Dedifferentiated amniotic fluid mesenchymal stem cell (primary cell): ENCODE results near the gene MGST2.
A peak's percentile ranks its signal among the peaks of the same experiment; 100 is the strongest.
"Not testable (repeated sequence)": the region's sequence is repeated elsewhere in the genome, so short reads cannot be mapped to it uniquely, and the experiment has no call there.

ENCODE experiments used
- DNase-seq: peaks from one replicate; pipeline ENCODE4 v3.0.0-alpha.2; 2016; ENCODE audit errors: extremely low spot score

MGST2 gene

GRCh38 chr4:139665690-139666529, at the start of gene MGST2:
Gene MGST2 (plus strand): TSS chr4:139665819. CDS start chr4:139666020, 201 bp downstream.
- peak; percentile 16 for DNase-seq

- DNase-seq = no peak
Observed at GRCh38 chr4:139617702-139618490, 47.7 kb upstream of the MGST2 start.

GRCh38 chr4:139619644-139620043, 46.0 kb upstream of the MGST2 start:
- DNase-seq = no peak

GRCh38 chr4:139622901-139623381, 42.7 kb upstream of the MGST2 start:
- DNase-seq = no peak

- DNase-seq = no peak
Observed at GRCh38 chr4:139624441-139625092, 41.1 kb upstream of the MGST2 start.

- no peak for DNase-seq
Observed at GRCh38 chr4:139625093-139625455, 40.5 kb upstream of the MGST2 start.

GRCh38 chr4:139625482-139625881, 40.1 kb upstream of the MGST2 start:
- no peak for DNase-seq

GRCh38 chr4:139628184-139629012, 37.2 kb upstream of the MGST2 start:
- DNase-seq = no peak

GRCh38 chr4:139629436-139630125, 36.0 kb upstream of the MGST2 start:
- DNase-seq = no peak

- no peak for DNase-seq
Observed at GRCh38 chr4:139630126-139630495, 35.5 kb upstream of the MGST2 start.

- DNase-seq = no peak
Observed at GRCh38 chr4:139630991-139631390, 34.6 kb upstream of the MGST2 start.

- no peak for DNase-seq
Observed at GRCh38 chr4:139631791-139632190, 33.8 kb upstream of the MGST2 start.

GRCh38 chr4:139632739-139633138, 32.9 kb upstream of the MGST2 start:
- DNase-seq = not testable (repeated sequence)

GRCh38 chr4:139633195-139633594, 32.4 kb upstream of the MGST2 start:
- no peak for DNase-seq

- no peak for DNase-seq
Observed at GRCh38 chr4:139633661-139634060, 32.0 kb upstream of the MGST2 start.

GRCh38 chr4:139635966-139636365, 29.7 kb upstream of the MGST2 start:
- DNase-seq = no peak

GRCh38 chr4:139638306-139638705, 27.3 kb upstream of the MGST2 start:
- DNase-seq = not testable (repeated sequence)

- no peak for DNase-seq
Observed at GRCh38 chr4:139639654-139640053, 26.0 kb upstream of the MGST2 start.

- no peak for DNase-seq
Observed at GRCh38 chr4:139641218-139641617, 24.4 kb upstream of the MGST2 start.

GRCh38 chr4:139642364-139642763, 23.3 kb upstream of the MGST2 start:
- DNase-seq = peak; percentile 38
